H1 (cell line): ENCODE results near the gene CAMK1. TPM values are rescaled to one million over a fixed set of nuclear protein-coding genes. Genes with fewer than 3 reads are reported as not detected.
A peak's percentile ranks its signal among the peaks of the same experiment; 100 is the strongest.

Source experiments
- ASH2L ChIP-seq: fragments of 200-600, 300-600 bp; sonication (generic); IDR thresholded peaks from one replicate; pipeline ENCODE4 v1.7.1; 2017; ENCODE audit warnings: low read length
- ATF3 ChIP-seq: IDR thresholded peaks from 2 replicates; pipeline ENCODE4 v1.6.1; 2011; ENCODE audit warnings: low read depth, mild to moderate bottlenecking, low read length; ENCODE audit not compliant: insufficient read depth
- BCL11A ChIP-seq, 2 experiments: IDR thresholded peaks; one replicate each; pipeline ENCODE4 v1.6.1; 2011; ENCODE audit warnings: low read depth in 2 of 2, low read length in 2 of 2, mild to moderate bottlenecking in 2 of 2
- CBX8 ChIP-seq: fragments of 300-800, 300-1000 bp; sonication (generic); IDR thresholded peaks from 2 replicates; pipeline ENCODE4 v1.7.1; 2016; ENCODE audit warnings: low read depth, low read length, borderline replicate concordance
- CHD2 ChIP-seq: IDR thresholded peaks from 2 replicates; pipeline ENCODE4 v1.6.1; 2012; ENCODE audit warnings: low read length, improper control_type of control experiment
- CHD7 ChIP-seq: fragments of 300-600 bp; sonication (generic); IDR thresholded peaks from 2 replicates; pipeline ENCODE4 v1.7.1; 2012; ENCODE audit warnings: low read length, moderate library complexity, mild to moderate bottlenecking, inconsistent platforms; ENCODE audit not compliant: insufficient replicate concordance
- HDAC2 ChIP-seq, 2 experiments: fragments of 300-600 bp in 1 of 2; sonication (generic) in 1 of 2; IDR thresholded peaks; 2 replicates each; pipeline ENCODE4 v1.6.1; 2011 to 2012; ENCODE audit warnings: low read depth in 2 of 2, low read length in 2 of 2, mild to moderate bottlenecking in 2 of 2, moderate library complexity in 2 of 2, borderline replicate concordance in 1 of 2, inconsistent platforms in 1 of 2
- MAFK ChIP-seq: IDR thresholded peaks from 2 replicates; pipeline ENCODE4 v1.6.1; 2012; ENCODE audit warnings: low read depth, mild to moderate bottlenecking, improper control_type of control experiment, low read length
- SP4 ChIP-seq: IDR thresholded peaks from 2 replicates; pipeline ENCODE4 v1.6.1; 2012; ENCODE audit warnings: low read length, inconsistent platforms
- polyA plus RNA-seq, 7 experiments: library from polyadenylated mRNA; depleted of rRNA in 3 of 7; stranded (reverse) in 5 of 7; unstranded in 2 of 7; fragments of >200 nt in 5 of 7; fragments of 200-250 nt in 2 of 7; gene quantifications; 1 replicate in 5 of 7; 2 replicates in 1 of 7; 4 replicates in 1 of 7; pipeline versions ENCODE4 v1.2.1 to v1.2.3, GENCODE V29; 2011 to 2013; ENCODE audit warnings: missing spikeins in 2 of 7, mixed read lengths in 2 of 7
- total RNA-seq: library from RNA; stranded (reverse); fragmentation: NEBNext Ultra II Directional; extraction: Animal tissue kit (Norgen Biotek cat#: 25700); gene quantifications from 2 replicates; pipeline ENCODE4 v1.2.1, GENCODE V29; 2021

Gene CAMK1
- total and polyA plus RNA-seq, 2 of the 8 experiments (the other 6 are each of a cell fraction or from before 2014, with no cell fraction given) = 4.9 to 5.1 TPM

GRCh38 chr3:9731206-9732079 lies 38.3 kb downstream of the CAMK1 start, which contains the start of gene BRPF1 (continued):
- TF ChIP-seq CHD7 (no peak), BCL11A (IDR thresholded peaks at IDR 0.05; ENCODE audit: low read depth in 2 of 2, low read length in 2 of 2) (no peak), HDAC2 (IDR thresholded peaks at IDR 0.05; ENCODE audit: borderline replicate concordance in 1 of 2, low read depth in 2 of 2, low read length in 2 of 2) (no peak), MAFK (no peak), CBX8 (no peak), SP4 (peak; percentile 49), ASH2L (peak; percentile 97), ATF3 (no peak), CHD2 (no peak)
